Activated CD8-positive, alpha-beta memory T cell treated with anti-CD3 and anti-CD28 coated beads for 48 hours (primary cell): Measurements from ENCODE around the gene KRTAP5-8.
"Not testable (repeated sequence)": the region's sequence is repeated elsewhere in the genome, so short reads cannot be mapped to it uniquely, and the experiment has no call there.

ENCODE experiments used
- DNase-seq, 3 experiments: peaks; one replicate each; pipeline ENCODE4 v3.0.0-alpha.2; 2020; ENCODE audit warnings: low read depth in 2 of 3, low spot score in 2 of 3

The KRTAP5-8 gene

GRCh38 chr11:71507102-71507501 lies 30.7 kb upstream of the KRTAP5-8 start:
- no peak for DNase-seq

- DNase-seq = no peak
Observed at GRCh38 chr11:71518506-71519471, 19.0 kb upstream of the KRTAP5-8 start.

GRCh38 chr11:71519546-71519945 lies 18.3 kb upstream of the KRTAP5-8 start:
- no peak for DNase-seq

- no peak for DNase-seq
Observed at GRCh38 chr11:71525188-71525937, 12.5 kb upstream of the KRTAP5-8 start.

GRCh38 chr11:71525938-71526495 lies 11.8 kb upstream of the KRTAP5-8 start:
- no peak for DNase-seq

GRCh38 chr11:71526796-71527575 lies 10.8 kb upstream of the KRTAP5-8 start, which contains the start of gene KRTAP5-7:
Gene KRTAP5-7, plus strand, starts transcription at chr11:71527267. Its CDS starts 34 bp downstream, at chr11:71527301.
- not testable (repeated sequence) for DNase-seq

GRCh38 chr11:71527576-71528210 lies 10.1 kb upstream of the KRTAP5-8 start:
- DNase-seq = no peak

- DNase-seq = no peak
Observed at GRCh38 chr11:71530602-71531001, 7.2 kb upstream of the KRTAP5-8 start.

- DNase-seq = no peak
Observed at GRCh38 chr11:71532036-71532610, 5.7 kb upstream of the KRTAP5-8 start.

GRCh38 chr11:71534711-71535608 lies 2.9 kb upstream of the KRTAP5-8 start:
- not testable (repeated sequence) for DNase-seq

- no peak for DNase-seq
Observed at GRCh38 chr11:71535825-71536224, 2.0 kb upstream of the KRTAP5-8 start.

- no peak for DNase-seq
Observed at GRCh38 chr11:71537537-71537936, 288 bp upstream of the KRTAP5-8 start.

GRCh38 chr11:71538666-71538990 lies 803 bp downstream of the KRTAP5-8 start:
- no peak for DNase-seq

- no peak for DNase-seq
Observed at GRCh38 chr11:71539017-71539416, 1.2 kb downstream of the KRTAP5-8 start.

- DNase-seq = not testable (repeated sequence)
Observed at GRCh38 chr11:71539971-71540370, 2.1 kb downstream of the KRTAP5-8 start.

GRCh38 chr11:71540521-71541304 lies 2.9 kb downstream of the KRTAP5-8 start:
- DNase-seq = not testable (repeated sequence)

- DNase-seq = no peak
Observed at GRCh38 chr11:71542382-71542781, 4.6 kb downstream of the KRTAP5-8 start.
